Measurements from ENCODE around the gene CHL1.

Gene CHL1

GRCh38 chr3:288417-288816 lies 91.9 kb downstream of the CHL1 start:
- no peaks in the 10 kb centered on the region for H3K27me3 Mint-ChIP-seq
- H3K4me1 Mint-ChIP-seq (ENCODE audit: low read depth) = no peaks in the 10 kb centered on the region
- no peak overlapping the region for H3K4me3 Mint-ChIP-seq
- no peaks in the 10 kb centered on the region for H3K9me3 Mint-ChIP-seq (ENCODE audit: low read depth)
- no peak overlapping the region for H3K27ac Mint-ChIP-seq
- no peaks in the 10 kb centered on the region for H3K36me3 Mint-ChIP-seq

- no peak overlapping the region for H3K4me3 Mint-ChIP-seq
Observed at GRCh38 chr3:291028-291427, 94.5 kb downstream of the CHL1 start.

GRCh38 chr3:291646-292436 lies 95.3 kb downstream of the CHL1 start:
- no peak overlapping the region for H3K4me3 Mint-ChIP-seq
- no peak overlapping the region for H3K27ac Mint-ChIP-seq
- H3K9me3 Mint-ChIP-seq (ENCODE audit: low read depth) = no peaks in the 10 kb centered on the region
- H3K4me1 Mint-ChIP-seq (ENCODE audit: low read depth) = no peaks in the 10 kb centered on the region
- no peaks in the 10 kb centered on the region for H3K36me3 Mint-ChIP-seq
- H3K27me3 Mint-ChIP-seq = no peaks in the 10 kb centered on the region

More at GRCh38 chr3:291028-291427, 94.5 kb downstream of the CHL1 start:
- no peaks in the 10 kb centered on the region for H3K9me3 Mint-ChIP-seq (ENCODE audit: low read depth)
- no peaks in the 10 kb centered on the region for H3K4me1 Mint-ChIP-seq (ENCODE audit: low read depth)
- no peaks in the 10 kb centered on the region for H3K27me3 Mint-ChIP-seq
- no peak overlapping the region for H3K27ac Mint-ChIP-seq
- H3K36me3 Mint-ChIP-seq = no peaks in the 10 kb centered on the region

GRCh38 chr3:294096-294495 lies 97.5 kb downstream of the CHL1 start:
- H3K27ac Mint-ChIP-seq = no peak overlapping the region
- no peaks in the 10 kb centered on the region for H3K36me3 Mint-ChIP-seq
- no peaks in the 10 kb centered on the region for H3K9me3 Mint-ChIP-seq (ENCODE audit: low read depth)
- no peaks in the 10 kb centered on the region for H3K27me3 Mint-ChIP-seq
- H3K4me1 Mint-ChIP-seq (ENCODE audit: low read depth) = no peaks in the 10 kb centered on the region
- no peak overlapping the region for H3K4me3 Mint-ChIP-seq

- H3K27ac Mint-ChIP-seq = no peak overlapping the region
- no peaks in the 10 kb centered on the region for H3K27me3 Mint-ChIP-seq
- no peaks in the 10 kb centered on the region for H3K9me3 Mint-ChIP-seq (ENCODE audit: low read depth)
Observed at GRCh38 chr3:294581-294980, 98.0 kb downstream of the CHL1 start.

GRCh38 chr3:295166-295565 lies 98.6 kb downstream of the CHL1 start:
- H3K36me3 Mint-ChIP-seq = no peaks in the 10 kb centered on the region
- no peaks in the 10 kb centered on the region for H3K4me1 Mint-ChIP-seq (ENCODE audit: low read depth)
- no peaks in the 10 kb centered on the region for H3K27me3 Mint-ChIP-seq
- H3K27ac Mint-ChIP-seq = no peak overlapping the region
- H3K9me3 Mint-ChIP-seq (ENCODE audit: low read depth) = no peaks in the 10 kb centered on the region
- no peak overlapping the region for H3K4me3 Mint-ChIP-seq

More at GRCh38 chr3:294581-294980, 98.0 kb downstream of the CHL1 start:
- Mint-ChIP-seq H3K36me3 (no peaks in the 10 kb centered on the region), H3K4me3 (no peak overlapping the region), H3K4me1 (ENCODE audit: low read depth) (no peaks in the 10 kb centered on the region)

GRCh38 chr3:297585-297984 lies 101.0 kb downstream of the CHL1 start:
- Mint-ChIP-seq H3K4me3 (no peak overlapping the region), H3K4me1 (ENCODE audit: low read depth) (no peaks in the 10 kb centered on the region), H3K27me3 (no peaks in the 10 kb centered on the region), H3K36me3 (no peaks in the 10 kb centered on the region), H3K9me3 (ENCODE audit: low read depth) (peaks cover 4% of the 10 kb centered on the region), H3K27ac (no peak overlapping the region)

GRCh38 chr3:299590-300301 lies 103.2 kb downstream of the CHL1 start:
- Mint-ChIP-seq H3K4me1 (ENCODE audit: low read depth) (no peaks in the 10 kb centered on the region), H3K36me3 (no peaks in the 10 kb centered on the region), H3K27me3 (no peaks in the 10 kb centered on the region), H3K4me3 (no peak overlapping the region), H3K9me3 (ENCODE audit: low read depth) (peaks cover 13% of the 10 kb centered on the region), H3K27ac (no peak overlapping the region)

GRCh38 chr3:307182-307581 lies 110.6 kb downstream of the CHL1 start:
- H3K27ac Mint-ChIP-seq = no peak overlapping the region
- H3K4me1 Mint-ChIP-seq (ENCODE audit: low read depth) = no peaks in the 10 kb centered on the region
- H3K9me3 Mint-ChIP-seq (ENCODE audit: low read depth) = peaks cover 13% of the 10 kb centered on the region
- H3K4me3 Mint-ChIP-seq = no peak overlapping the region
- H3K36me3 Mint-ChIP-seq = no peaks in the 10 kb centered on the region
- peaks cover 5% of the 10 kb centered on the region for H3K27me3 Mint-ChIP-seq

- Mint-ChIP-seq H3K27me3 (peaks cover 7% of the 10 kb centered on the region), H3K36me3 (no peaks in the 10 kb centered on the region), H3K9me3 (ENCODE audit: low read depth) (peaks cover under 1% of the 10 kb centered on the region), H3K27ac (no peak overlapping the region), H3K4me3 (no peak overlapping the region), H3K4me1 (ENCODE audit: low read depth) (no peaks in the 10 kb centered on the region)
Observed at GRCh38 chr3:308597-309321, 112.2 kb downstream of the CHL1 start.

GRCh38 chr3:312160-312733 lies 115.7 kb downstream of the CHL1 start:
- Mint-ChIP-seq H3K27ac (no peak overlapping the region), H3K9me3 (ENCODE audit: low read depth) (no peaks in the 10 kb centered on the region), H3K4me3 (no peak overlapping the region), H3K27me3 (peaks cover 4% of the 10 kb centered on the region), H3K36me3 (no peaks in the 10 kb centered on the region), H3K4me1 (ENCODE audit: low read depth) (no peaks in the 10 kb centered on the region)

- Mint-ChIP-seq H3K27me3 (peaks cover 4% of the 10 kb centered on the region), H3K4me3 (no peak overlapping the region), H3K9me3 (ENCODE audit: low read depth) (no peaks in the 10 kb centered on the region), H3K27ac (no peak overlapping the region), H3K4me1 (ENCODE audit: low read depth) (no peaks in the 10 kb centered on the region), H3K36me3 (no peaks in the 10 kb centered on the region)
Observed at GRCh38 chr3:312911-313310, 116.3 kb downstream of the CHL1 start.

- Mint-ChIP-seq H3K4me3 (no peak overlapping the region), H3K9me3 (ENCODE audit: low read depth) (no peaks in the 10 kb centered on the region), H3K36me3 (no peaks in the 10 kb centered on the region), H3K27me3 (peaks cover 2% of the 10 kb centered on the region), H3K27ac (no peak overlapping the region), H3K4me1 (ENCODE audit: low read depth) (no peaks in the 10 kb centered on the region)
Observed at GRCh38 chr3:317012-317411, 120.4 kb downstream of the CHL1 start.

- no peaks in the 10 kb centered on the region for H3K36me3 Mint-ChIP-seq
Observed at GRCh38 chr3:318903-319302, 122.3 kb downstream of the CHL1 start.

GRCh38 chr3:324423-324822 lies 127.9 kb downstream of the CHL1 start:
- Mint-ChIP-seq H3K27me3 (no peaks in the 10 kb centered on the region), H3K27ac (no peak overlapping the region), H3K9me3 (ENCODE audit: low read depth) (no peaks in the 10 kb centered on the region), H3K4me3 (no peak overlapping the region), H3K4me1 (ENCODE audit: low read depth) (no peaks in the 10 kb centered on the region), H3K36me3 (no peaks in the 10 kb centered on the region)

More at GRCh38 chr3:318903-319302, 122.3 kb downstream of the CHL1 start:
- Mint-ChIP-seq H3K4me1 (ENCODE audit: low read depth) (no peaks in the 10 kb centered on the region), H3K27ac (no peak overlapping the region), H3K9me3 (ENCODE audit: low read depth) (no peaks in the 10 kb centered on the region), H3K4me3 (no peak overlapping the region), H3K27me3 (no peaks in the 10 kb centered on the region)
